ENCODE data around the gene SH3RF1.

The SH3RF1 gene

GRCh38 chr4:169274033-169274432 is 3.3 kb upstream of the SH3RF1 start:
- no peak overlapping the region for H3K4me3 ChIP-seq (ENCODE audit: control insufficient read depth, low read depth, low read length)
- no peak for TF ChIP-seq CTCF (conservative IDR thresholded peaks at IDR 0.05; ENCODE audit: control insufficient read depth, insufficient read depth, low read depth, low read length)
- no peak for DNase-seq (ENCODE audit: low read depth)

GRCh38 chr4:169272265-169272886 is 1.6 kb upstream of the SH3RF1 start:
- DNase-seq (ENCODE audit: low read depth), result peak; percentile 63
- no peak overlapping the region for H3K4me3 ChIP-seq (ENCODE audit: control insufficient read depth, low read depth, low read length)
- no peak for TF ChIP-seq CTCF (conservative IDR thresholded peaks at IDR 0.05; ENCODE audit: control insufficient read depth, insufficient read depth, low read depth, low read length)

GRCh38 chr4:169271692-169272007 is 894 bp upstream of the SH3RF1 start:
- no peak for DNase-seq (ENCODE audit: low read depth)
- TF ChIP-seq CTCF (conservative IDR thresholded peaks at IDR 0.05; ENCODE audit: control insufficient read depth, insufficient read depth, low read depth, low read length), result no peak
- peak overlapping the region; percentile 64 for H3K4me3 ChIP-seq (ENCODE audit: control insufficient read depth, low read depth, low read length)

- H3K4me3 ChIP-seq (ENCODE audit: control insufficient read depth, low read depth, low read length), result peak overlapping the region; percentile 95
- TF ChIP-seq CTCF (conservative IDR thresholded peaks at IDR 0.05; ENCODE audit: control insufficient read depth, insufficient read depth, low read depth, low read length), result no peak
- DNase-seq (ENCODE audit: low read depth), result no peak
Observed at GRCh38 chr4:169269916-169270809, 593 bp downstream of the SH3RF1 start.

GRCh38 chr4:169268951-169269760 is 1.6 kb downstream of the SH3RF1 start:
- H3K4me3 ChIP-seq (ENCODE audit: control insufficient read depth, low read depth, low read length), result peak overlapping the region; percentile 95
- peak; percentile 87 for DNase-seq (ENCODE audit: low read depth)
- no peak for TF ChIP-seq CTCF (conservative IDR thresholded peaks at IDR 0.05; ENCODE audit: control insufficient read depth, insufficient read depth, low read depth, low read length)

- H3K4me3 ChIP-seq (ENCODE audit: control insufficient read depth, low read depth, low read length), result peak overlapping the region; percentile 6
- TF ChIP-seq CTCF (conservative IDR thresholded peaks at IDR 0.05; ENCODE audit: control insufficient read depth, insufficient read depth, low read depth, low read length), result no peak
- DNase-seq (ENCODE audit: low read depth), result no peak
Observed at GRCh38 chr4:169267070-169267469, 3.7 kb downstream of the SH3RF1 start.

Data from fibroblast of mammary gland (primary cell).